KBM-7 (cell line): Measurements from ENCODE around the gene TCERG1L.

Experiments
- DNase-seq: peaks from one replicate; pipeline ENCODE4 v3.0.0-alpha.2; 2015
- in situ Hi-C: fragments of 300-500 bp; cut with MboI; formaldehyde crosslinking; loops from 2 replicates; pipeline ENCODE4 v1.14.3; 2020; ENCODE audit warnings: low sequenced_read_pairs, low pct_unique_long_range_greater_than_20kb, mixed read lengths

Gene TCERG1L

GRCh38 chr10:131048606-131049005, 262.9 kb downstream of the TCERG1L start:
- DNase-seq = no peak
- in situ Hi-C loops = no loop called here

- in situ Hi-C loops = no loop called here
- no peak for DNase-seq
Observed at GRCh38 chr10:131047501-131047900, 264.0 kb downstream of the TCERG1L start.

- DNase-seq = no peak
- in situ Hi-C loops = no loop called here
Observed at GRCh38 chr10:131046194-131046593, 265.3 kb downstream of the TCERG1L start.

GRCh38 chr10:131044379-131045111, 267.0 kb downstream of the TCERG1L start:
- no peak for DNase-seq
- in situ Hi-C loops = no loop called here

GRCh38 chr10:131043039-131043691, 268.4 kb downstream of the TCERG1L start:
- in situ Hi-C loops = no loop called here
- no peak for DNase-seq
